ENCODE results near the gene COL17A1.

The COL17A1 gene

GRCh38 chr10:104053201-104053600 is 32.5 kb downstream of the COL17A1 start:
- DNase-seq (ENCODE audit: low read depth, low spot score) = no peak

GRCh38 chr10:104052431-104052830 is 33.2 kb downstream of the COL17A1 start:
- no peak for DNase-seq (ENCODE audit: low read depth, low spot score)

- DNase-seq (ENCODE audit: low read depth, low spot score) = no peak
Measured at GRCh38 chr10:104049504-104050250, 36.0 kb downstream of the COL17A1 start.

GRCh38 chr10:104046651-104047050 is 39.0 kb downstream of the COL17A1 start:
- no peak for DNase-seq (ENCODE audit: low read depth, low spot score)

GRCh38 chr10:104045151-104046089 is 40.3 kb downstream of the COL17A1 start:
- no peak for DNase-seq (ENCODE audit: low read depth, low spot score)

GRCh38 chr10:104043854-104044253 is 41.8 kb downstream of the COL17A1 start:
- DNase-seq (ENCODE audit: low read depth, low spot score) = no peak

GRCh38 chr10:104043185-104043830 is 42.4 kb downstream of the COL17A1 start:
- DNase-seq (ENCODE audit: low read depth, low spot score) = no peak

GRCh38 chr10:104041891-104042535 is 43.7 kb downstream of the COL17A1 start:
- DNase-seq (ENCODE audit: low read depth, low spot score) = no peak

GRCh38 chr10:104040862-104041789 is 44.6 kb downstream of the COL17A1 start:
- DNase-seq (ENCODE audit: low read depth, low spot score) = no peak

GRCh38 chr10:104040382-104040781 is 45.3 kb downstream of the COL17A1 start:
- DNase-seq (ENCODE audit: low read depth, low spot score) = no peak

GRCh38 chr10:104038958-104039752 is 46.5 kb downstream of the COL17A1 start:
- DNase-seq (ENCODE audit: low read depth, low spot score) = no peak

GRCh38 chr10:104038537-104038936 is 47.1 kb downstream of the COL17A1 start:
- no peak for DNase-seq (ENCODE audit: low read depth, low spot score)

GRCh38 chr10:104037261-104037951 is 48.3 kb downstream of the COL17A1 start:
- DNase-seq (ENCODE audit: low read depth, low spot score) = no peak

GRCh38 chr10:104036518-104037260 is 49.0 kb downstream of the COL17A1 start:
- no peak for DNase-seq (ENCODE audit: low read depth, low spot score)

- DNase-seq (ENCODE audit: low read depth, low spot score) = no peak
Measured at GRCh38 chr10:104036069-104036384, 49.7 kb downstream of the COL17A1 start.

GRCh38 chr10:104035194-104036068 is 50.2 kb downstream of the COL17A1 start:
- no peak for DNase-seq (ENCODE audit: low read depth, low spot score)

- no peak for DNase-seq (ENCODE audit: low read depth, low spot score)
Measured at GRCh38 chr10:104034401-104035193, 51.1 kb downstream of the COL17A1 start.
